HG02763 (cell line): ENCODE data around the gene HCAR2.
A peak's percentile ranks its signal among the peaks of the same experiment; 100 is the strongest.
"Not testable (repeated sequence)": the region's sequence is repeated elsewhere in the genome, so short reads cannot be mapped to it uniquely, and the experiment has no call there.

ENCODE experiments used
- ATAC-seq: cut with Tn5 transposase; IDR thresholded peaks from one replicate; pipeline ENCODE4 v1.9.1; 2021; ENCODE audit warnings: mild to moderate bottlenecking, moderate library complexity; ENCODE audit not compliant: unreplicated experiment

Gene HCAR2

GRCh38 chr12:122702890-122703611, at the start of gene HCAR2:
Gene HCAR2 (minus strand): TSS chr12:122703357. CDS start chr12:122703283, 74 bp downstream.
- not testable (repeated sequence) for ATAC-seq

DNA sequence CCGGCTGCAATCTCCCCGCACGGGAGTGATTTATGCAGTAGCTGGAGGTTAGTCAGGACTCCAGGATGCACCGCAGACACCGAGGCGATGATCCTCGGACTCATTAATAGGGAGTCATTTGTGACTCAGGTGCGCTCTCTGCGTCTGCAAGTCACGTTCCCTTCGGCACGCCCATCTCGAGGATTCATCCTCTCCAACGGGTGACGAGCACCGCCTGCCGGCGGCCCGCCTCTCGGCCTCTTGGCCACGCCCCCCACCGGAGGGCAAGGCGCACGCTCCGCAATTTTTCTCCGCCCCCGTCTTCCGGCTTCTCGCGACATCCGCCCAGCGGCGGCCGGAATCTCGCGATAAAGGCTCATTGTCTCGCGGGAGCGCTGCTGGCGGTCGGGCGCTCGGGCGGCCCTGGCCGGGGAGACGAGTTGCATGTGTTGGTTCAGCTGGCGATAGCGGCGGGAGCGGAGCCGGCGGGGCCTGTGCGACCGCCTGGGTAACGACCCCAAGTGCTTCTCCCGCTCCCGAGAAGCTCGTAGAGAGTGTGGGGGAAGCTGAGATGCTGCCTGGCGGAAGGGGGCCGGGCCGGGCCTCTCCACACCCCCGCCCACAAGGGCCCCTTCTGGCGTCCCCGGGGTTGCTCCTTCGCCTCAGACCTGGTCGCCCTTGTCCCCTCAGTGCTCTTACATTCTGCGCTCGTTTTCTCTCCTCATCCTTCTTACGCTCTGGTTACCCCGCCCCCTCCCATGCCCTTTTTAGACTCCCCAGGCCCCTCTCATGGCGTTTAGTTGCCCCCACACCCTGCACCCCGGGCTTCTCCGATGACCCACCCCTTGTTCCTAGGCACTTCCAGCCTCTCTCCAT, 49.5 kb upstream of the HCAR2 start, which contains the start of gene DENR:
Gene DENR (plus strand): TSS at position 361 of the 855 bp plus-strand sequence. CDS start 878 bp downstream, outside the sequence.
- peak; percentile 96 for ATAC-seq

- ATAC-seq, result not testable (repeated sequence)
These were observed 47.8 kb upstream of the HCAR2 start for GRCh38 chr12:122750781-122751515.

DNA sequence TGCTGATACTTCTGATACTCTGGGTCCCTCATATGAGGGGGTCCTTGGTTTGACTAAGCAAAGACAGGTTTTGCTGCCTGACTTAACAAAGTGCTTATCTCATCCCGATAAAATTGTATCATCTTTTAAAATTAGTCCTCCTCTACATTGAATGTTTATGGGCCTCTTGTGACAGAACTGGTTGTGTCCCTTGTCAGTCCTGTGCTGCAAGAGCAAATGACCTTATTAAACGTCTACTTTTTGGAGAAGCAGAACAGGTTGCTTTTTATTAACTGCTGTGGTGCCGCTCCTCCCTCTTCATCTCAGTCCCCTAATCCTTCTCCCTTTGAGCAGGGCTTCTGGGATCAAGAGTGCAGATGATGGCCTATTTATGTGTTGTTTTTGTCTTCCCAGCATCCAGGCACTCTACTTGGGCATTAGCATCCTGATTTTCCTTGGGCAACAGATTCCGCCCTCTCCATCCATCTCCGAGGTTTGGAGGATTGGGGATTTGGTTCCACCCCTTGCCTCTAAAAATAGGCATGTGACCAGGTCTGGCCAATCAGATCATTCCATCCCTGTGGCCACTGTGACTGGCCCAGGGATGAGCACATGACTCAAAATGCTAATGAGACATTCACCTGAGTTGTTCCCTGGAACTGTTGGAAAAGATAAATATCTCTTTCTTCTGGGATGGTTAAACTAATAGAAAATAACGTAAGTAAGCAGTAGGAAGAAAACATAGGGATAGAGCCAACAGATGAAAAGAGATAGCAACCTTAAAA, 46.6 kb upstream of the HCAR2 start:
- ATAC-seq, result no peak

DNA sequence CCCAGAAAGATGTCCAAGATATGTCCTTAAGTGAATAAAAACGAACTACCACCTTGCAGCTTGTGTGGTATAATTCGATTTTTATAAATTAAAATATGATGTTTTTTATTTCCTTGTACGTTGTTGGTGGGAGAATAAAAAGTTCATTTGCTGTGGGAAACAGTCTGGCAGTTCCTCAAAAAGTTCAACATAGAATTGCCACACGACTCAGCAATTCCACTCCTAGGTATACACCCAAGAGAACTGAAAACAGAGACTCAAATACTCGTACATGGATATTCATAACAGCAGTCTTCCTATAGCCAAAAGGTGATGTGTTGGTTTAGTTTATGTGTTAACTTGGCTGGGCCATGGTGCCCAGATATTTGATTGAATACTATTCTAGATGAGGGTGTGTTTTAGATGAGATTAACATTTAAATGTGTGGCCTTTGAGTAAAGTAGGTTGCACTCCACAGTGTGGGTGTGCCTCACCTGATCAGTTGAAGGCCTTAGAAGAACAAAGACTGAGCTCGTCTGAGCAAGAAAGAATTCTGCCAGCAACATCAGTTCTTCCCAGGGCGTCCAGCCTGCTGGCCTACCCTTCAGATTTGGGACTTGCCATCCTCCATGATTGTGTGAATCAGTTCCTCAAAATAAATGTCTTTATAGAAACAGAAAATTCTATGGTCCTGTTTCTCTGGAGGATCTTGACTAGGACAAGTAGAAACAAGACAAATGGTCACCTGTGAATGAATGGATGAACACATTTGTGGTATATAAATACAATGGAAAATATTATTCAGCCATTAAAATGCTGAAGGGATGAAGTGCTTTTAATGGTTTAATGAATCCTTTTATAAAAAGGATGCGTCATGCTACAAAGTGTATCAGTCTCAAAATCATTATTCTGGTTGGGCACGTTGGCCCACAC, 44.3 kb upstream of the HCAR2 start:
- ATAC-seq, result no peak

GRCh38 chr12:122743895-122744525, 40.9 kb upstream of the HCAR2 start:
- no peak for ATAC-seq

GRCh38 chr12:122740351-122740750, 37.2 kb upstream of the HCAR2 start:
- ATAC-seq, result no peak

GRCh38 chr12:122738571-122738970, 35.4 kb upstream of the HCAR2 start:
- ATAC-seq, result no peak

DNA sequence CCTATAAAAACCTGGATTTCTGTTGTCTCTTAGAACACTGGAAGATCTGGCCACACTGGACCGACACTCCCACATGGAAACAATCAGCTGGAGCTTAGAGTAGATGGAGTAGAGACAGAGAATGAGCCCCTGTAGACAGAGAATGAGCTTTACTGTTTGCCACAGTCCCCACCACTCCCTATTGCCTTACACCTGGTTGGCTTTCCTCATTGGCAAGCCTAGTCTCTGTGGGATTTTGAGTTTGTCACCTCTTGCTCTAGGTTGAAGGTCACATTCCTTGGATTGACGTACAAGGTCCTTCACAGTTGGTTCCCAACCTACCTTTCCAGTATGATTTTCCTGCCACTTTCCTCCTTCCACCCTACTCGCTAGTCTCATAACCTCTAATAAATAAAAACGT, 29.5 kb upstream of the HCAR2 start:
- ATAC-seq, result no peak

- ATAC-seq, result no peak
These were observed 29.0 kb upstream of the HCAR2 start for GRCh38 chr12:122732170-122732569.

DNA sequence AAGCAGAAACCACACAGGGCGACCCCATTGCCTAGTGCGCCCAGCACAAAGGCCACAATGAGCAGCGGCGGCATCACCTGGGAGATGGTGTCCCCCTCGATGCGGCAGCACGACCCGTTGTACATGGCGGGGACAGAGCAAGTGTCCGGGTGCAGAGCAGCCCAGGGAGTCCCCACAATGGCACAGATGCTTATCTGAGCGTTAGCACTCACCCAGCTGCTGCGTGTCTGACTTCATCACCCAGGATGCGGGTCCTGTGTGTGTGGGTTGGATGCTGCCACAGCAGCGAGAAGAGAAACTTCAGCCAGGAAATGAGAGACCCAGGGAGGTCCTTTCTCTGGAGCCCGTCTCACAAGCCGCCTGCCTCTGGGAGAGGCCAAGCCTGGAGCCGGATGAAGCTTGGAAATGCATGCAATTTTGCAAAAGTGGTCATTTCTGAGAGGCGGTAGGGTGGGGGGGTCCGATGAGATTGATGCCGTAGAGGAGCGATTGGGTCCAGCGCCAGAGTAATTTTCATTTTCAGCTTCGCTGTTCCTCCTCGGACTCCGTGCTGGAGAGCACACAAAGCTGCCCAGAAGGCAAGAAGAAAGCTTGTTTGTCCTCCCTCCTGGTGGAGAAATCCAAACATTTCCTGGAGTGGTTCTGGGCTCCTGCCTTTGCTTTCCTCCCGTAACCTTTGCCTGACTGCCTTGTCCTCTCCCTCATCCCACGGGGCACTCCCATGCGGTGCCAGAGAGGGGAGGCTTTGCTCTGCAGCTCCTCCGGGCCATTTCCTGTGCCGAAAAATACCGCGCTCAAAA, 27.3 kb upstream of the HCAR2 start, which contains the start of gene HCAR1:
Gene HCAR1 (minus strand): TSS at position 630 of the 800 bp plus-strand sequence. CDS start 505 bp downstream, at position 125.
- ATAC-seq, result no peak

DNA sequence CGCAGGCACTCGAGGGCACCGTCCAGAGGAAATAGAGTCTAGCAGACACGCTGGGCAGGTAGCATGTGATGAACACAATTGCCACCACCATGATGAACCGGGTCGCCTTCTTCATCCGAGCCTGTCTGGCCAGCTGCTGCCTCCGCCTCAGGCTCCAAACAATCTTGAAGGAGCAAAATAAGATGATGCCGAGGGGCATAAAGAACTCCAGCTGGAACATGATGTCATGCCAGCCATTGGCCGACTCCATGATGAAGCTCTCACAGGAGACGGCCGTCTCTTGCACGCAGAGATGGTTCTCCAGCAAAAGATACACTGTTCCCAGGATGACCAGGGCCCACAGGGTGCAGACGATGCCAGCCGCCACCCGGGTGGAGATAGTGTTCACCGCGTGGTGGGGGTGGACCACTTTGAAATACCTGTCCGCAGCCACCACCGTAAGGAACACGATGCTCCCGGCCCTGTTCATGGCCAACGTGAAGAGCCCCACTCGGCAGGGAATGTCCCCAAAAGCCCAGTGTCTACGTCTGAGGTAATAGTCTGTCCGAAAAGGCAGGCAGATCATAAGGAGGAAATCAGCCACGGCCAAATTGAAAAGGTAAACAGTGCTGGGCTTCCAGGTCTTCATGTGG, 26.5 kb upstream of the HCAR2 start:
- ATAC-seq, result no peak

- no peak for ATAC-seq
These were observed 23.0 kb upstream of the HCAR2 start for GRCh38 chr12:122726080-122726558.

GRCh38 chr12:122725452-122726079, 22.4 kb upstream of the HCAR2 start:
- ATAC-seq, result no peak

DNA sequence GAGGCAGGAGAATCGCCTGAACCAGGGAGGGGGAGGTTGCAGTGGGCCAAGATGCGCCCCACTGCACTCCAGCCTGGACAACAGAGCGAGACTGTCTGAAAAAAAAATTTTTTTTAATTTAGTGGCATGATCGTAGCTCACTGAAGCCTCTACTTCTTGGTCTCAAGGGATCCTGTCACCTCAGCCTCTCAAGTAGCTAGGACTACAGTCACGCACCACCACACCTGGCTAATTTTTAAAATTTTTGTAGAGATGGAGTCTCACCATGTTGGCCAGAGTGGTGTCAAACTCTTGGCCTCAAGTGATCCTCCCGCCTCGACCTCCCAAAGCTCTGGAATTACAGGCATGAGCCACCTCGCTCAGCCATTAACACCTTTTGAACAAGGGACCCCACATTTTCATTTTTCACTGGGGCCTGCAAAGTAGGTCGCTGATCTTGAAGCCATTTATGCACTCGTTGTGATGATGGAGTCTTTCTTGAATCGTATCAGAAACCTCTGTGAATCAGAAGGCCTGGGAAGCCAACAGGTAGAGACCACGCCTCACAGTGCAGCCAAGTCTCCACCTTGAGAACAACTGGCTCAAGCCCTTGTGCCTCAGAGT, 21.6 kb upstream of the HCAR2 start:
- no peak for ATAC-seq

GRCh38 chr12:122722387-122722786, 19.2 kb upstream of the HCAR2 start:
- no peak for ATAC-seq
